ENCODE results near the gene GNAL.
"Not testable (repeated sequence)": the region's sequence is repeated elsewhere in the genome, so short reads cannot be mapped to it uniquely, and the experiment has no call there.

The GNAL gene

DNA sequence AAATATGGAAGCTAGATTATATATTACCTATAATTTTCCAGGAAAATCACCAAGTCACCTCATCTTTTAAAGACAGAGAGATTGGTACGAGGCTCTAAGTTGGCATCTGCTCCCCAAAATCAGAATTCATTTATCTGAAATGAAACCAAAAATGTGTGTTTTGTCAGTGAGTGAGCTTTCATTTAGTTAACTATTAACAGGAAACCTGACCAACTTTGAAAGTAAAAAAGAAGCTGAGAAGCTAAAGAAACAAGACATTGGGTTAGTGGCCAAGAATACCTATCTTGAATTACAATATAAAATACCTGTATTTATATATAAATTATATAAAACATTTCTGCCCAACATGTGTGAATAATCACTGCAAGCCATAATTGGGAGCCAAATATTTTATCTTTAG is 217.1 kb downstream of the GNAL start:
- DNase-seq (ENCODE audit: low read depth, low spot score), result no peak

DNA sequence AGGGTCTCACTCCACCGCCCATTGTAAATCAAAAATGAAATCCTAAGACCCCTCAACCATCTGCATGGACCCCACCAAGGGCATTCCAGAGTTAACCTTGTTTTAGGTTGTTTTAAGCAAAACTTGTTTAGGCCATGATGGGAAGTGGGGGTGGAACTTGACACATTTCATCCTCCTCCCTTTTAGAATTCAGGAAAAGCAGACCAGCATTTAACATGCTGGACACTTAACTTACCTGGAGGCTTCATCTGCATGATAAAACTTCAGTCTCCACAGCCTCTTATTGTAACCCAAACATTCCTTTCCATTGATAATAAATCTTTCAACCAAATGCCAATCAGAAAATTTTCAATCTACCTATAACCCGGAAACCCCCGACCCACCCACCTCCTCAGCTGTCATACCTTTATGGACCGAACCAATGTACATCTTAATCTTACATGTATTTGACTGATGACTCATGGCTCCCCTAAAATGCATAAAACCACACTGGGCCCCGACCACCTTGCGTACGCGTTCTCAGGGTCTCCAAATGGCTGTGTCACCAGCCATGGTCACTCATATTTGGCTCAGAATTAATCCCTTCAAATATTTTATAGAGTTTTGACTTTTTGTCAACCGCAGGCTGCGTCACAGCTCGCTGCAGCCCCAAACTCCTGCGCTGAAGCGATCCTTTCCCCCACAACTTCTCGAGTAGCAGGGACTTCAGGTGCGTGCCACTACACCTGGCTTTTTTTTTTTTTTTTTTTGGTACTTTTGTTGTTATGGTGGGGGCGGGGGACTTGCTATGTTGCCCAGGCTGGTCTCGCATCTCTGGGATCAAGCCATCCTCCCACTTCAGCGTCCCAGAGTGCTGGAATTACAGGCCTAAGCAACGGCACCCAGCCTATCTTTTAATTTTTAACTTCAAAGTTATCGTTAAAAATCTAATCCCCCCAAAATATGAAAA is 218.1 kb downstream of the GNAL start:
- DNase-seq (ENCODE audit: low read depth, low spot score), result no peak

DNA sequence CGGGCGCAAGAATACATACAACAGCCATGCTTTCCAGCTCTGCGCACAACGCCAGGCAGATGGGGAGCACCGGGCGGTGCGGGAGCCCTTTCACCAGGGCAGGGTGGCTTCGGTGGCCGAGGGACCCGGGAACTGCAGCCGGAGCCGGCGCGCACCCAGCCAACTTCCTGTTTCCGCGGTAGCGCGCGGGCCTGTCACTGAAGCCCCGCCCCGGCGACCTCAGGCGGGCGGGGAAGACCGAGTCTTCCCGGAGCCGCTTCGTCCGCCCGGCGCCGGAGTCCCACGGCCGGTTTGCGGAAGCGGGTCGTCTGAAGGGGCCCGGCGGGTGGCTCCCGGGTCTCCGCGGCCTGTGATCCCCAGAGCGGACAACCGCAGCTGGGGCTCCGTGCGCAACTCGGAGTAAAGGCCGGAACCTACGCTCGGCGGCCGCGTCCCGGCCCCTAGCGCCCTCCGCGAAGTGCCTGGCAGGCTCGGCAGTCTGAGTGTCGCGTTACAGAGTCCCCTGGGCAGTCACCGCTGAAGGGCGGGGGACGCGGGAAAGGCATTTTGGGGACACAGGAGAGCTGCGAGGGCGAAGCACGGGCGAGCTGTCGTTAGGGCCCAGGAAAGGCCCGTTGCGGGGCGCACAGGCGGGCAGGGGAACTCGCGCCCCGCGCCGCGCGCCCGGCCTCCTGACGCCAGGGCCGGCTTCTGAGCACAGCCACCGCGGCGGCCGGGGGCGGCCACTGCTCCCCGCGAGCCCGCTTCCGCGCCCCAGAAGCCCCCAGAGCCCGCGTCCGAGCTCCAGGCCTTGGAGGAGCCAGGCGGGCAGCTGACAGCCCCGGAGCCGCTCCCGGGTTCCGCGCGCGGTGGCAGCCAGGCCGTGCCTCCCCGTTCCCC is 219.4 kb downstream of the GNAL start, which contains the start of gene MPPE1:
TSS of gene MPPE1 (minus strand) at position 136 of the 879 bp plus-strand sequence. CDS start 11,053 bp downstream, outside the sequence.
- peak; percentile 91 for DNase-seq (ENCODE audit: low read depth, low spot score)

DNA sequence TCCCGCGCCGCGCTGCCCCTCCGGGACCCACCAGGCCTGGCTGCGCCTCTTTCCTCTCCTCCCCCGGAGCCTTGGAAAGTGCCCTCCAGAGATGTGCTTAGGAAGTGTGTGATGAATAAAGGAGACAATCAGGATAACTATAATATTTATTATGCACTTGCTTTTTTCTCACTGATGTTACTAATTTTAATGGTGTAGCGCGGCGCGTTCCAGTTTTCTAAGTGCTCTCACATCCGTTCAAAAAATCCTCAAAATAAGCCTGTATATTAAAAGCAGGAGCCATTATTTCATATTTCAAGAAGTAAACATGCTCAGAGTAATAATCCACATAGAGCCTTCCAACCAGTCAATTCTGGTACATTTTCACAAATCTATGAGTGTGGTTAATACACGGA is 220.0 kb downstream of the GNAL start:
- DNase-seq (ENCODE audit: low read depth, low spot score), result no peak

DNA sequence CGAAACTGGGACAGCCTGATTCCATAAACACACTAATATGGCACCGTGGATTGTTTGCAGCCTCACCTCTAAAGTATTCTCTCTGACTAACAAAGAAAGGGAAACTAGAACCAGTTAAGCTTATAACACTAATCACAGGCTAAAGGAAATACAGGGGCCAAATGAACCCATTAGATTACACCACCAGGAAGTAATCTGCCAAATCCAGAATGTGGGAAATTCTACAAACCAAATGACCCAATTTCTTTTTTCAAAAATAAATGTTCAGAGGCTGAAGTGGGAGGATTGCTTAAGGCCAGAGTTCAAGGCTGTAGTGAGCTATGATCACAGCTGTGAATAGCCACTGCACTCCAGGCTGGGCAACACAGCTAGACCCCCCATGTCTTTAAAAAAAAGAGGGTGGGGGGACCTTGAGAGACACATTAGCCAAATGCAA is 220.5 kb downstream of the GNAL start:
- DNase-seq (ENCODE audit: low read depth, low spot score), result no peak

DNA sequence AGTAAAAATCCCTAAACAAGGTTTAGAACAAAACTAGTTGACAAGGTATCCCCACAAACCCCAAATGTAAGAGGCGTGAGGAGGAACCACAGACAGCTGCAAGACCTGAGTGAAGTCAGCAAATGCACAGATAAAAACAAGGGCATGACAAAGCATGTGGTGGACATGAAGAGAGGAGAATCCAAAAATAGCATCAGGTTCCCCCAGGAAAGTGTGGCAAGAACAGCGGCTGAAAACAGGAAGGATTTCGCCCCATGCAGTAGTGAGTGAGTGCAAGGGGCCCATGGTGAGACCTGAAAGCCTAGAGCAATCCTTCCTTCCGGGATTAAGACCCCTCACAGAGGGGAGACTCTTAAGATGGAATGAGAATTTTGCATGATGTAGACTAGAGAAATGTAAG is 227.8 kb downstream of the GNAL start:
- DNase-seq (ENCODE audit: low read depth, low spot score), result not testable (repeated sequence)

DNA sequence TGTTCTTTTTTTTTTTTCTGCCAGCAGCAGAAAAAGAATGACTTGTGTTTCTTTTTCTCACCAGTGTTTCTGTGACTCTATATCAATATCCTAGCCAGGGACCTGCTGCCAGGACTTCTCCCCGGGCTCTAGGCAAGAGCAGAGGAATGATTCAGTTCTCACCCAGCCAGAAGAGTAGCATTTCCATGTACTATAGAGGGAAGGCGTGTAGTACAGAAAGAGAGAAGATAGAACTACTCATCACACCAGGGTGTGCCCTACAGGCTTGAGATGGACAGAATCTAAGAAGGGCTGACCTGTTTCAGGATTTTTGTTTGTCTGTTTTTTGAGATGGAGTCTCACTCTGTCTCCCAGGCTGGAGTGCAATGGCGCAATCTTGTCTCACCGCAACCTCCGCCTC is 230.5 kb downstream of the GNAL start:
- DNase-seq (ENCODE audit: low read depth, low spot score), result not testable (repeated sequence)

DNA sequence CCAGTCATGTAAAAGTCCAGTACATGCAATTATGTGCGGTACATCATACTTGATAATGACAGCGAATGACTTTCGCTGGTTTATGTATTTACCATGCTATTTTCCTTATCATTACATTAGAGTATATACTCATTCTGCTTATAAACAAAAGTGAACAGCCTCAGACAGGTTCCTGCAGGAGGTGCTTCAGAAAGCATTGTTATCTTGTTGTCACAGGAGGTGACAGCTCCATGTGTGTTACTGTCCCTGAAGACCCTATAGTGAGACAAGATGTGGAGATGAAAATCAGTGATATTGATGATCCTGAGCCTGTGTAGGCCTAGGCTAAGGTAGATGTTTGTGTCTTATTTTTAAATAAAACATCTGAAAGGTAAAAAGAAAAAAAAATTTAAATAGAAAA is 234.4 kb downstream of the GNAL start:
- DNase-seq (ENCODE audit: low read depth, low spot score), result no peak

DNA sequence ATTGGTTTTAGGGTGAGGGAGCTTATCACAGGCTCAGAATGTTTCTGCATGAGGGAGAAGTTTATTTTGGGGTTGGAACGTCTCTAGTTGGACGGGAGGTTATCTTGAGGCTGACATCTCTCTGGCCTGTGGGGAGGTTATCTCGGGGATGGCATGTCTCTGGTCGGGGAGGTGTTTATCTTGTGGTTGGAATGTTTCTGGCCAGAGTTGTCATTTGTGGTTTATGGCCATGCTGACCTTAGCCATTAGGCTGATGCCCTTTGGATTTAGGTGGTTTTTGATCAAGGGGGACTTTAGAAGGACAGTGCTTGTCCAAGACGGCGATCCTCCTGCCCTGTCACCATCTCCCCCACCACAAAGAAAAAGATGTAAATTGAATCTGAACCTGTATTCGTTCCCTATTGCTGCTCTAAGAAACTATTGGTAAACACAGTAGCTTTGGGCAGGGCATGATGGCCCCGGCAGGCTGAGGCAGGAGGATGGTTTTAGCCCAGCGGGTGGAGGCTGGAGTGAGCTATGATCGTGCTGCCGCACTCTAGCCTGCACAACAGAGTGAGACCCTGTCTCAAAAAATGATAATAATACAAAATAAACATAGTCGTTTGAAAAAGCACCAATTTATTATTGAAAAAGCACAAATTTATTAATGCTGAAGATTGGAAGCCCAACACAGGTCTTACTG is 236.9 kb downstream of the GNAL start:
- DNase-seq (ENCODE audit: low read depth, low spot score), result peak; percentile 73

DNA sequence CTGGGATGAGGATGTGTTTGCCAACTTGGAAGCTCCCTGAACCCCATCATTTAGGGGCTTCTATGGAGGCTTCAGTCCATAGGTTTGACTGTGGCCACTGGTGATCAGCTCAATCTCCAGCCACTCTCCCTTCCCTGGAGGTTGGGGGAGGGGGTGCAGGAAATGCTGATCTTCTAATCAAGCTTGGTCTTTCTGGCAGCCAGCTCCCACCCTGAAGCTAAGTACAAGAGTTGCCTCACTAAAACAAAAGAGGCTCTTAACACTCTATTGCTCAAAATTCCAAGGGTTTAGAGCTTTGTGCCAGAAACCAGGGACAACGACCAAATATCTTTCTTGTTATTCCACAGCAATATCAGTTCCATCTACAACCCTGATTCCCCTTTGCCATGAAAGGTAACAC is 238.4 kb downstream of the GNAL start:
- DNase-seq (ENCODE audit: low read depth, low spot score), result peak; percentile 65

DNA sequence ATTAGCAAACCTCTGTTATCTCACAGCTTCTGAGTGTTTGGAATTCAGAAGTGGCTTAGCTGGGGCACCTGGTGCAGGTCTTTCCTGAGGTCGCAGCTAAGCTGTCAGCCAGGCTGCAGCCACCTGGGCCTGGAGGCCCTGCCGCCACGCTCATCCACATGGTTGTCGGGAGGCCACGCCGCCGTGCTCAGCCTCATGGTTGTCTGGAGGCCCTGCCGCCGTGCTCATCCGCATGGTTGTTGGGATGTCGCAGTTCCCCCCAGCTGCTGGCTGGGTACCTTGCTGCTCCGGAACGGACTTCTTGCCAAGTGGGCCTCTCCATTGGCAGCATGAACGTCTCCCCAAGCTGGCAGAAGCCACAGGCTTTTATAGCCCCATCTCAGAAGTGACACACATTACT is 243.3 kb downstream of the GNAL start:
- no peak for DNase-seq (ENCODE audit: low read depth, low spot score)
